NOMO-1 treated with DMSO at 0.1 percent for 48 hours (cell line): Measurements from ENCODE around the gene SORCS2.

Source experiments
- DNase-seq: peaks from one replicate; lab custom pipeline; 2025; ENCODE audit not compliant: unreplicated experiment; lab: John Stamatoyannopoulos, UW

The SORCS2 gene

GRCh38 chr4:7185487-7186030 lies 6.8 kb upstream of the SORCS2 start:
- DNase-seq = no peak

- DNase-seq = no peak
Observed at GRCh38 chr4:7186031-7186430, 6.3 kb upstream of the SORCS2 start.

GRCh38 chr4:7186516-7187167 lies 5.7 kb upstream of the SORCS2 start:
- DNase-seq = no peak

- DNase-seq = no peak
Observed at GRCh38 chr4:7187168-7187535, 5.2 kb upstream of the SORCS2 start.

- no peak for DNase-seq
Observed at GRCh38 chr4:7187691-7188090, 4.6 kb upstream of the SORCS2 start.

- DNase-seq = no peak
Observed at GRCh38 chr4:7189066-7189465, 3.3 kb upstream of the SORCS2 start.

GRCh38 chr4:7189475-7190277 lies 2.7 kb upstream of the SORCS2 start:
- no peak for DNase-seq

- DNase-seq = no peak
Observed at GRCh38 chr4:7190278-7190594, 2.1 kb upstream of the SORCS2 start.

- DNase-seq = no peak
Observed at GRCh38 chr4:7190691-7191545, 1.4 kb upstream of the SORCS2 start.

- DNase-seq = no peak
Observed at GRCh38 chr4:7191546-7192251, 639 bp upstream of the SORCS2 start.

- no peak for DNase-seq
Observed at GRCh38 chr4:7193030-7193958, 956 bp downstream of the SORCS2 start.

- DNase-seq = peak; percentile 4
Observed at GRCh38 chr4:7194251-7195140, 2.2 kb downstream of the SORCS2 start.

- DNase-seq = no peak
Observed at GRCh38 chr4:7195141-7195515, 2.8 kb downstream of the SORCS2 start.

- no peak for DNase-seq
Observed at GRCh38 chr4:7195546-7196287, 3.4 kb downstream of the SORCS2 start.

GRCh38 chr4:7196288-7196651 lies 3.9 kb downstream of the SORCS2 start:
- no peak for DNase-seq

- DNase-seq = no peak
Observed at GRCh38 chr4:7196736-7197135, 4.4 kb downstream of the SORCS2 start.

GRCh38 chr4:7197910-7198309 lies 5.6 kb downstream of the SORCS2 start:
- no peak for DNase-seq

- DNase-seq = no peak
Observed at GRCh38 chr4:7198440-7199128, 6.2 kb downstream of the SORCS2 start.
